ENCODE measurements around the gene AFF2.

- TF ChIP-seq, protein P1, sequence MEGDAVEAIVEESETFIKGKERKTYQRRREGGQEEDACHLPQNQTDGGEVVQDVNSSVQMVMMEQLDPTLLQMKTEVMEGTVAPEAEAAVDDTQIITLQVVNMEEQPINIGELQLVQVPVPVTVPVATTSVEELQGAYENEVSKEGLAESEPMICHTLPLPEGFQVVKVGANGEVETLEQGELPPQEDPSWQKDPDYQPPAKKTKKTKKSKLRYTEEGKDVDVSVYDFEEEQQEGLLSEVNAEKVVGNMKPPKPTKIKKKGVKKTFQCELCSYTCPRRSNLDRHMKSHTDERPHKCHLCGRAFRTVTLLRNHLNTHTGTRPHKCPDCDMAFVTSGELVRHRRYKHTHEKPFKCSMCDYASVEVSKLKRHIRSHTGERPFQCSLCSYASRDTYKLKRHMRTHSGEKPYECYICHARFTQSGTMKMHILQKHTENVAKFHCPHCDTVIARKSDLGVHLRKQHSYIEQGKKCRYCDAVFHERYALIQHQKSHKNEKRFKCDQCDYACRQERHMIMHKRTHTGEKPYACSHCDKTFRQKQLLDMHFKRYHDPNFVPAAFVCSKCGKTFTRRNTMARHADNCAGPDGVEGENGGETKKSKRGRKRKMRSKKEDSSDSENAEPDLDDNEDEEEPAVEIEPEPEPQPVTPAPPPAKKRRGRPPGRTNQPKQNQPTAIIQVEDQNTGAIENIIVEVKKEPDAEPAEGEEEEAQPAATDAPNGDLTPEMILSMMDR (IDR thresholded peaks at IDR 0.05): no peak
- no peak for TF ChIP-seq POLR2A (IDR thresholded peaks at IDR 0.05)
These were observed 293.9 kb downstream of the AFF2 start for GRCh38 chrX:148794350-148794749.
